ENCODE results near the gene VIM.

The VIM gene

DNA sequence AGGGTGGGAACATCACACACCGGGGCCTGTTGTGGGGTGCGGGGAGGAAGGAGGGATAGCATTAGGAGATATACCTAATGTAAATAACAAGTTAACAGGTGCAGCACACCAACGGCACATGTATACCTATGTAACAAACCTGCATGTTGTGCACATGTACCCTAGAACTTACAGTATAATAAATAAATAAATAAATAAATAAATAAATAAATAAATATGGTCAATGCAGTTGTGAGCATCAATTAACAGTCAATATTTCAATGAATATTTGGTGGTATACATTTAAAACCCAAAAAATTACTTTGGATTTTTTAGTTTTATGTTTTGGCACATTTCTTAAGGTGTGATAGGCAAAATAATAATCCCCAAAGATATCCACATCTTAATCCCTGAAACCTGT lies 42.2 kb upstream of the VIM start:
- in situ Hi-C loops (cut with HindIII; ENCODE audit: low pct_ligation_motif_present, low sequenced_read_pairs), result no loop called here

GRCh38 chr10:17188644-17189172 lies 39.3 kb upstream of the VIM start:
- Histone ChIP-seq H3K27ac (no peak overlapping the region), H3K27me3 (replicated peaks) (no peaks in the 10 kb centered on the region), H3K4me3 (ENCODE audit: low read depth, low read length) (no peak overlapping the region), H3K36me3 (replicated peaks) (no peaks in the 10 kb centered on the region)
- in situ Hi-C loops (cut with HindIII; ENCODE audit: low pct_ligation_motif_present, low sequenced_read_pairs), result no loop called here
- TF ChIP-seq CTCF (IDR thresholded peaks at IDR 0.05; ENCODE audit: low read depth, low read length, missing control alignments), result no peak
- no peak for DNase-seq

More for the DNA sequence above, 42.2 kb upstream of the VIM start:
- H3K27ac ChIP-seq, result no peak overlapping the region
- TF ChIP-seq CTCF (IDR thresholded peaks at IDR 0.05; ENCODE audit: low read depth, low read length, missing control alignments), result no peak
- DNase-seq, result no peak
- no peaks in the 10 kb centered on the region for H3K27me3 ChIP-seq (replicated peaks)
- no peaks in the 10 kb centered on the region for H3K36me3 ChIP-seq (replicated peaks)
- no peak overlapping the region for H3K4me3 ChIP-seq (ENCODE audit: low read depth, low read length)

DNA sequence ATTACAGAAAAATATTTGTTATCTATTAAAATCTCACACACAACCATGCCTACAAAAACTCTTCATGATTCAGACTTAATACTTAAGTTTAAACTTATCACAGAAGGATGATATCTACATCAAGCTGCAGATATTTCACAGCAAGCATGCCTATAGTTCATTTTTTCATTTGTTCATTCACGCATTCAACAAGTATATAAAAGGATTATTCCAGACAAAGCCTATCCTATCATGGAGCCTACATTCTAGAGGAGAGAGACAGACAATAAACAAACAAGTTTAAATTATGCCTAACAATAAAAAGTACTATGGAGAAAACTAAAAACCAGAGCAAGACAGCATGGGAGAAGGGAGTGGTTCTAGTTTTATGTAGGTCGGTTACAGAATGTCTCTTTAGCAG lies 37.4 kb upstream of the VIM start:
- Histone ChIP-seq H3K27ac (no peak overlapping the region), H3K36me3 (replicated peaks) (no peaks in the 10 kb centered on the region), H3K27me3 (replicated peaks) (no peaks in the 10 kb centered on the region), H3K4me3 (ENCODE audit: low read depth, low read length) (no peak overlapping the region)
- no peak for DNase-seq
- in situ Hi-C loops (cut with HindIII; ENCODE audit: low pct_ligation_motif_present, low sequenced_read_pairs), result no loop called here
- TF ChIP-seq CTCF (IDR thresholded peaks at IDR 0.05; ENCODE audit: low read depth, low read length, missing control alignments), result no peak

DNA sequence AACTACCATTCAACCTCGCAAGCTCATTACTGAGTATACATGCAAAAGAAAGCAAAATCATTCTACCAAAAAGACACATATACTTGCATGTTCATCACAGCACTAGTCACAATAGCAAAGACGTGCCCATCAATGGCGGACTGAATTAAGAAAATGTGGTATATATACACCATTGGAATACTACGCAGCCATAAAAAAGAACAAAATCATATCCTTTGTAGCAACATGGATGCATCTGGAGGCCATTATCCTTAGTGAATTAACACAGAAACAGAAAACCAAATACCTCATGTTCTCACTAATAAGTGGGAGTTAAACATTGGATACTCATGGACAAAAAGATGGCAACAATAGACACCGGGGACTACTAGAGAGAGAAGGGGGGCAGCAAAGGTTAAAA lies 33.0 kb upstream of the VIM start:
- TF ChIP-seq CTCF (IDR thresholded peaks at IDR 0.05; ENCODE audit: low read depth, low read length, missing control alignments), result no peak
- in situ Hi-C loops (cut with HindIII; ENCODE audit: low pct_ligation_motif_present, low sequenced_read_pairs), result no loop called here
- DNase-seq, result no peak
- Histone ChIP-seq H3K36me3 (replicated peaks) (no peaks in the 10 kb centered on the region), H3K27me3 (replicated peaks) (no peaks in the 10 kb centered on the region), H3K27ac (no peak overlapping the region), H3K4me3 (ENCODE audit: low read depth, low read length) (no peak overlapping the region)

DNA sequence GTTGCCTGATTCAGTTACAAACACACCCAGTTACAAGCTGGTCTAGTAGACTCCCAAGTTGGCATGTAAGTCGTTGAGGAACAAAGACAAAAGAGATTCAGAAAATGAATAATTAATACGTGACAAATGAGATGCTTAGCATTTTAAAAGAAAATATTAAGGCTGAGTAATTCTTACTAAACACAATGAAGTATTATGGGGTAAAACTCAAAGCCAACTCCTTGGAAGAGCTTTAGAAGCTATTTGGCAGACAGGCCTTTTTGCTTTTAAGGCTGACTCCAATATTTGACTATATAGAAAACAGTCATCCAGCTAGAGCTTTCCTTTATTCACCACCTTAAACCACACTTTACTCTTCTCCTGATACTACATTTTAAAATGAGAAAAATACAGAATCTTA lies 32.0 kb upstream of the VIM start:
- TF ChIP-seq CTCF (IDR thresholded peaks at IDR 0.05; ENCODE audit: low read depth, low read length, missing control alignments), result no peak
- DNase-seq, result no peak
- H3K27ac ChIP-seq, result no peak overlapping the region
- in situ Hi-C loops (cut with HindIII; ENCODE audit: low pct_ligation_motif_present, low sequenced_read_pairs), result no loop called here
- no peaks in the 10 kb centered on the region for H3K36me3 ChIP-seq (replicated peaks)
- no peaks in the 10 kb centered on the region for H3K27me3 ChIP-seq (replicated peaks)
- no peak overlapping the region for H3K4me3 ChIP-seq (ENCODE audit: low read depth, low read length)

GRCh38 chr10:17196573-17196972 lies 31.5 kb upstream of the VIM start:
- no peak overlapping the region for H3K4me3 ChIP-seq (ENCODE audit: low read depth, low read length)
- H3K27ac ChIP-seq, result no peak overlapping the region
- DNase-seq, result no peak
- in situ Hi-C loops (cut with HindIII; ENCODE audit: low pct_ligation_motif_present, low sequenced_read_pairs), result no loop called here
- H3K27me3 ChIP-seq (replicated peaks), result no peaks in the 10 kb centered on the region
- TF ChIP-seq CTCF (IDR thresholded peaks at IDR 0.05; ENCODE audit: low read depth, low read length, missing control alignments), result no peak
- no peaks in the 10 kb centered on the region for H3K36me3 ChIP-seq (replicated peaks)
